ENCODE data around the gene TEX36.
"Not testable (repeated sequence)": the region's sequence is repeated elsewhere in the genome, so short reads cannot be mapped to it uniquely, and the experiment has no call there.

TEX36 gene

DNA sequence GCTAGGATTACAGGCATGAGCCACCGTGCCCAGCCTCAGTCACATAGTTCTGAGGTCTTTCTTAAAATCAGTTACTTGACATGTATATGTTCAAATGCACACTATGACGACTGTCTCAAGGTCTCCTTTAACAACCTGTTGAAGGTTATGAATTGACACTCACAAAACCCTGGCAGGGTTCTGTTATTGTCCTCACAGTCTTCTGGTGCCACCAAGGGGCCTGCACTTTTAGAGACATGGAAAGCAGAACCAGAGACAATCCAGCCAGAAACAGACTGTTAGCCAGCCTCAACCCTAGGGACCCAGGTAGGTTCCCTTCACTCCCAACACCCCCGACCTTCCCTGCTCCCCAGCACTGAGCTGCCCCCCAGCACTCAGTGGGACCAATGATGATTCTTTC is 26.4 kb downstream of the TEX36 start:
- TF ChIP-seq, protein P1, sequence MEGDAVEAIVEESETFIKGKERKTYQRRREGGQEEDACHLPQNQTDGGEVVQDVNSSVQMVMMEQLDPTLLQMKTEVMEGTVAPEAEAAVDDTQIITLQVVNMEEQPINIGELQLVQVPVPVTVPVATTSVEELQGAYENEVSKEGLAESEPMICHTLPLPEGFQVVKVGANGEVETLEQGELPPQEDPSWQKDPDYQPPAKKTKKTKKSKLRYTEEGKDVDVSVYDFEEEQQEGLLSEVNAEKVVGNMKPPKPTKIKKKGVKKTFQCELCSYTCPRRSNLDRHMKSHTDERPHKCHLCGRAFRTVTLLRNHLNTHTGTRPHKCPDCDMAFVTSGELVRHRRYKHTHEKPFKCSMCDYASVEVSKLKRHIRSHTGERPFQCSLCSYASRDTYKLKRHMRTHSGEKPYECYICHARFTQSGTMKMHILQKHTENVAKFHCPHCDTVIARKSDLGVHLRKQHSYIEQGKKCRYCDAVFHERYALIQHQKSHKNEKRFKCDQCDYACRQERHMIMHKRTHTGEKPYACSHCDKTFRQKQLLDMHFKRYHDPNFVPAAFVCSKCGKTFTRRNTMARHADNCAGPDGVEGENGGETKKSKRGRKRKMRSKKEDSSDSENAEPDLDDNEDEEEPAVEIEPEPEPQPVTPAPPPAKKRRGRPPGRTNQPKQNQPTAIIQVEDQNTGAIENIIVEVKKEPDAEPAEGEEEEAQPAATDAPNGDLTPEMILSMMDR (IDR thresholded peaks at IDR 0.05; ENCODE audit: extremely low read depth, insufficient read depth, missing control alignments), result no peak
- in situ Hi-C loops (cut with MboI; ENCODE audit: low pct_unique_long_range_greater_than_20kb, low sequenced_read_pairs, unreplicated experiment), result no loop called here
- no peak for DNase-seq (ENCODE audit: low spot score)

DNA sequence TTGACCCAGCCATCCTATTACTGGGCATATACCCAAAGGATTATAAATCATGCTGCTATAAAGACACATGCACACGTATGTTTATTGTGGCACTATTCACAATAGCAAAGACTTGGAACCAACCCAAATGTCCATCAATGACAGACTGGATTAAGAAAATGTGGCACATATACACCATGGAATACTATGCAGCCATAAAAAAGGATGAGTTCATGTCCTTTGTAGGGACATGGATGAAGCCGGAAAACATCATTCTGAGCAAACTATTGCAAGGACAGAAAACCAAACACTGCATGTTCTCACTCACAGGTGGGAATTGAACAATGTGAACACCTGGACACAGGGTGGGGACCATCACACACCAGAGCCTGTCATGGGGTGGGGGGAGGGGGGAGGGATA is 29.9 kb downstream of the TEX36 start:
- in situ Hi-C loops (cut with MboI; ENCODE audit: low pct_unique_long_range_greater_than_20kb, low sequenced_read_pairs, unreplicated experiment); DNase-seq (ENCODE audit: low spot score): not testable (repeated sequence)

DNA sequence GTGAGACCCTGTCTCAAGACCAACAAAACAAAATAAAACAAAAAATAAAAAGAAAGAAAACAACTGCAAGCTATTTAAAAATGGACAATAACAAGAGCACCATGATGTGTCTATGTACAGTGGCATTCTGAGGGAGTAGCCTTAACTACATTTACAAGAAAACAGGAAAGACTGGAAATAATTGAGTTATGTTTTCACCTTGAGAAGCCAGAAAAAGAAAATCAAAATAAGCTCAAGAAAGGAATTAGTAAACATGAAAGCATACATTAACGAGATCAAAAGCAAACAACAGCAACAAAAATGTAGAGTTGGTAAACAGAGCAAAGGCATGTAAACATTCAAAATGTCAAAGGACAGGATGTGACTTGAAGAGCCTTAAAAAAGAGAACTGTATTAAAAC is 36.7 kb downstream of the TEX36 start:
- DNase-seq (ENCODE audit: low spot score), result no peak
- TF ChIP-seq, protein P1 (IDR thresholded peaks at IDR 0.05; ENCODE audit: extremely low read depth, insufficient read depth, missing control alignments), result no peak
- in situ Hi-C loops (cut with MboI; ENCODE audit: low pct_unique_long_range_greater_than_20kb, low sequenced_read_pairs, unreplicated experiment), result no loop called here

DNA sequence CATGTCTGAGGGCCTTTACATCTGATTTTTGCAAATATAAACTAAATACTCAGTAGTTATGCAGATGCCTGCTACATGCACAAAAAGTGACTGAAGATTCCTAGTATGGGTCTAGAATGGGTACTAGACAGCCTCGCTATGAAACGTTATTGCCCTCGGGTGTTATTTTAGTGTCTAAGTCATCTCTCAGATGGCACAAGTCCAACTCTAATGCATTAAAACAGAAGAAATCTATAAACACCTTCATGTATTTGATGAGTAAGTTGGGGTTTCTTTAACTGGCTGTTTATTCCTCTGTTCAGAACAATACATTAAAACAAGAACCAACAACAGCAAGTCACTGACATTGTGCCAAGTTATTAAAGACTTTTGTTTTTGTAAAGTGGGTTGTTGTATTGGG is 41.6 kb downstream of the TEX36 start:
- in situ Hi-C loops (cut with MboI; ENCODE audit: low pct_unique_long_range_greater_than_20kb, low sequenced_read_pairs, unreplicated experiment), result no loop called here

DNA sequence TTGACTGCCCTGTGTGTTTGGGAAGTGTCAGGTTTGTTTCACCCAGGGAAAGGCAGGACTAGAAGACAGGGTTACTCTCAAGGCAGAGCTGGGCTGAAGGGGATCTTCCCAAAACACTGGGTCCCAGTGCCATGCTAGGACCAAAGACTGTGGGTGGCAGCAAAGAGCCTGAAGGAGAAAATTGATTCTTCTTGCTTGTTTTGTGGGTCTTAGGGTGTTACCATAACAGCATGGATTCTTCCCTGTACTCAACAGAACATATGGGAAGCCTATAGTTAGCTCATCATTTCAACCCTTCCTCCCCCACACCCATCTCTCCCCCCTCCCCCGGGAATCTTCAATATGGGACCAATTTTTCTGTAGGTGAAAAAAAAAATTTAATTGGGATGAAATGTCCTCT is 42.3 kb downstream of the TEX36 start:
- DNase-seq (ENCODE audit: low spot score), result no peak
- TF ChIP-seq, protein P1 (IDR thresholded peaks at IDR 0.05; ENCODE audit: extremely low read depth, insufficient read depth, missing control alignments), result no peak
- in situ Hi-C loops (cut with MboI; ENCODE audit: low pct_unique_long_range_greater_than_20kb, low sequenced_read_pairs, unreplicated experiment), result no loop called here

More for the DNA sequence above, 41.6 kb downstream of the TEX36 start:
- TF ChIP-seq, protein P1 (IDR thresholded peaks at IDR 0.05; ENCODE audit: extremely low read depth, insufficient read depth, missing control alignments), result no peak
- DNase-seq (ENCODE audit: low spot score), result no peak

DNA sequence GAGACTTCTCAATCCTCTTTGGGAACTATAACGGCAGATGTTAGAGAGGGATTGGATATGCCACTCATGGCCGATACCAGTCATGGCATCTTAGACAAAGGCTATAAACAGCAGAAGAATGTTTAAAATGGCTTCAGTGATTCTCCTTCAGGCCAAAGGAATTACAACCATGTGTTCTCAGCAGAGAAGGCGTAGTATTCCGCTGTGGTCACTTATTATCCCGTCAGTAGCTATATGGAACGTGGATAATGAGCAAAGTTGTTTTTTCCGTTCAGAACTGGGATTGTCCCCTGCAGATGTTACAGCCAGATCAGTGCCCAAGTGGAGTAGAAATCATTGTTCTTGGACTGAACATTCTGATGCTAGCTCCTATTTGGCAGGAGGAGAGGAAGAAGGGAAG is 43.1 kb downstream of the TEX36 start:
- no peak for DNase-seq (ENCODE audit: low spot score)

DNA sequence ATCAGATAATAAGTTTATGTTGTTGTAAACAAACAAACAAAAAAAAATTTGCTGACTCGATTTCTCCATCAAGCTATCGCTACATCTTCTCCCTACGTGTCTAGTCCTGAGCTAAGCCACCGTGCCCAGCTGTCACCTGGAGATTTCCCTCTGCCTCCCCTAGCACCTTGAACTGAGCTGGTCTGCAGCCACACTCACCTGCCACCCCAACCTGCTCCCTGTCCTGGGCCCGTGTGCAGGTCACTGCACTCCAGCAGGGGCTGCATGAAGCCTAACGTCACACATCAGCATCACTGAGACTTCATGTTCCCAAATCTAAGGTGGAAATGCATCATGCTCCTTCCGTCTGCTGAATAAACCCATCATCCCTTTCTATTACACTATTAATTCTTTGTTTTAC is 44.4 kb downstream of the TEX36 start:
- TF ChIP-seq, protein P1 (IDR thresholded peaks at IDR 0.05; ENCODE audit: extremely low read depth, insufficient read depth, missing control alignments), result no peak
- no peak for DNase-seq (ENCODE audit: low spot score)
- in situ Hi-C loops (cut with MboI; ENCODE audit: low pct_unique_long_range_greater_than_20kb, low sequenced_read_pairs, unreplicated experiment), result no loop called here

More for the DNA sequence above, 43.1 kb downstream of the TEX36 start:
- TF ChIP-seq, protein P1 (IDR thresholded peaks at IDR 0.05; ENCODE audit: extremely low read depth, insufficient read depth, missing control alignments), result no peak
- in situ Hi-C loops (cut with MboI; ENCODE audit: low pct_unique_long_range_greater_than_20kb, low sequenced_read_pairs, unreplicated experiment), result no loop called here
